K562 (cell line): ENCODE results near the gene LRP10. TPM values are rescaled to one million over a fixed set of nuclear protein-coding genes. Genes with fewer than 3 reads are reported as not detected.

Experiments
- ATAC-seq: fragments of 200-7000 bp; cut with Tn5 transposase; 3 replicates; pipeline ENCODE4 v1.9.1; 2020; ENCODE audit warnings: moderate library complexity
- BruUV-seq: library from RNA; stranded (reverse); fragments of 400-500 nt; replicated peaks from 2 replicates; lab custom pipeline; 2021; lab: Mats Ljungman, UMichigan
- CTCF ChIA-PET: fragments of 300-600 bp; formaldehyde crosslinking; extraction: SDS; loops from one replicate; lab custom pipeline; 2021; ENCODE audit warnings: low intra/inter-chr PET ratio; lab: Yijun Ruan, JAX
- POLR2A ChIA-PET: fragments of 300-600, 350-650 bp; sonication (Branson Sonifier 250); formaldehyde crosslinking; extraction: SDS; loops from one replicate; lab custom pipeline; 2021; ENCODE audit warnings: antibody characterized with exemption, inconsistent platforms; lab: Yijun Ruan, JAX
- DNase-seq, 4 experiments: peaks; one replicate each; pipeline versions ENCODE4 v3.0.0 to v3.0.0-alpha.2; 2011 to 2018; ENCODE audit warnings: low spot score in 3 of 4, mixed read lengths in 3 of 4; ENCODE audit errors: extremely low read depth in 1 of 4
- FAIRE-seq: peaks from 2 replicates; lab custom pipeline; 2011; peaks lifted over from hg19 to GRCh38; lab: Jason Lieb, UNC
- H2AFZ ChIP-seq: 2 replicates; pipeline ENCODE4 v1.6.0; 2011; ENCODE audit warnings: low read depth, low read length, control low read depth, inconsistent platforms
- H3K27ac ChIP-seq: fragments of 200-600 bp; 3 replicates; pipeline ENCODE4 v1.8.0; 2011; ENCODE audit warnings: low read depth, mild to moderate bottlenecking, control low read depth, inconsistent platforms, low read length, moderate library complexity, mixed read lengths; ENCODE audit errors: extremely low read depth
- H3K27me3 ChIP-seq, 2 experiments: fragments of 300-600 bp in 1 of 2; 2 replicates in 1 of 2; 3 replicates in 1 of 2; pipeline versions ENCODE4 v1.6.0 to v1.8.0; 2011; ENCODE audit warnings: inconsistent platforms in 2 of 2, low read length in 2 of 2, mild to moderate bottlenecking in 1 of 2, mixed read lengths in 1 of 2, moderate library complexity in 1 of 2; ENCODE audit not compliant: control insufficient read depth in 2 of 2, insufficient read depth in 2 of 2
- H3K36me3 ChIP-seq: fragments of 300-600 bp; 3 replicates; pipeline ENCODE4 v1.8.0; 2011; ENCODE audit warnings: mild to moderate bottlenecking, low read length, inconsistent platforms; ENCODE audit not compliant: control insufficient read depth, insufficient read depth
- H3K4me1 ChIP-seq, 2 experiments: fragments of 200-600 bp in 1 of 2; replicated peaks in 1 of 2; 2 replicates in 1 of 2; 3 replicates in 1 of 2; pipeline versions ENCODE4 v1.5.1 to v1.8.0; 2011; ENCODE audit warnings: inconsistent platforms in 2 of 2, low read length in 2 of 2, mild to moderate bottlenecking in 1 of 2, mixed read lengths in 1 of 2, moderate library complexity in 1 of 2; ENCODE audit not compliant: control insufficient read depth in 2 of 2, insufficient read depth in 2 of 2
- H3K4me2 ChIP-seq: 2 replicates; pipeline ENCODE4 v1.6.1; 2011; ENCODE audit warnings: low read length, control low read depth, inconsistent platforms, mixed read lengths; ENCODE audit not compliant: insufficient read depth
- H3K4me3 ChIP-seq: fragments of 200-600 bp; sonication (generic), shearing (Covaris generic); 2 replicates; pipeline ENCODE4 v1.5.1; 2016; ENCODE audit warnings: control low read depth, inconsistent platforms
- H3K79me2 ChIP-seq: fragments of 200-600 bp; 3 replicates; pipeline ENCODE4 v1.8.0; 2011; ENCODE audit warnings: low read length, inconsistent platforms; ENCODE audit not compliant: control insufficient read depth, insufficient read depth
- H3K9ac ChIP-seq, 2 experiments: 2 replicates each; pipeline versions ENCODE4 v1.6.0 to v1.6.1; 2011; ENCODE audit warnings: low read depth in 2 of 2, low read length in 2 of 2, control low read depth in 1 of 2, inconsistent platforms in 1 of 2, mild to moderate bottlenecking in 1 of 2, mixed read lengths in 1 of 2; ENCODE audit not compliant: insufficient read depth in 1 of 2
- H3K9me1 ChIP-seq: one replicate; pipeline ENCODE4 v1.6.0; 2011; ENCODE audit warnings: inconsistent platforms, mild to moderate bottlenecking, low read length, moderate library complexity; ENCODE audit not compliant: control insufficient read depth, insufficient read depth
- H3K9me3 ChIP-seq: replicated peaks from 2 replicates; pipeline ENCODE4 v1.5.1; 2011; ENCODE audit warnings: low read depth, low read length, inconsistent platforms; ENCODE audit not compliant: control insufficient read depth, insufficient read depth
- H4K20me1 ChIP-seq: replicated peaks from 2 replicates; pipeline ENCODE4 v1.6.1; 2011; ENCODE audit warnings: low read length, inconsistent platforms, mixed read lengths; ENCODE audit not compliant: control insufficient read depth, insufficient read depth
- ARID3A ChIP-seq: IDR thresholded peaks from 2 replicates; pipeline ENCODE4 v1.6.1; 2012; ENCODE audit warnings: low read depth, low read length, improper control_type of control experiment, borderline replicate concordance
- ERF ChIP-seq: fragments of 450-650 bp; formaldehyde crosslinking; IDR thresholded peaks from 2 replicates; pipeline ENCODE4 v1.4.0; 2020; ENCODE audit warnings: mild to moderate bottlenecking, mixed read lengths
- HDGF ChIP-seq: fragments of 450-650 bp; IDR thresholded peaks from 2 replicates; pipeline ENCODE4 v1.6.1; 2016
- NR2C1 ChIP-seq, 2 experiments: fragments of 450-650 bp; IDR thresholded peaks; 2 replicates each; pipeline ENCODE4 v1.6.1; 2017; ENCODE audit warnings: mild to moderate bottlenecking in 2 of 2, antibody characterized with exemption in 1 of 2, inconsistent platforms in 1 of 2, missing compliant biosample characterization in 1 of 2, missing genetic modification characterization in 1 of 2
- PHTF2 ChIP-seq: fragments of 250-450 bp; sonication (Bioruptor Pico); IDR thresholded peaks from 2 replicates; pipeline ENCODE4 v1.5.0; 2021; ENCODE audit warnings: mild to moderate bottlenecking
- POLR2H ChIP-seq: IDR thresholded peaks from 2 replicates; pipeline ENCODE4 v1.6.1; 2016; ENCODE audit warnings: missing genetic modification characterization, low read depth, mild to moderate bottlenecking, control low read depth, missing compliant biosample characterization, moderate library complexity
- RFX5 ChIP-seq: IDR thresholded peaks from 2 replicates; pipeline ENCODE4 v1.6.1; 2011; ENCODE audit warnings: low read depth, mild to moderate bottlenecking, improper control_type of control experiment, low read length
- ZNF124 ChIP-seq: sonication (generic); formaldehyde crosslinking; IDR thresholded peaks from 2 replicates; pipeline ENCODE4 v1.8.1; 2022; ENCODE audit warnings: missing genetic modification reagents
- WGBS: fragments of 100-300 bp; shearing (Covaris generic); methylation state at CpG from one replicate; pipeline ENCODE4 v1.1.6; 2016; ENCODE audit warnings: low coverage, mixed read lengths; ENCODE audit not compliant: insufficient coverage; ENCODE audit errors: missing lambda C conversion rate; 5-methylcytosine and 5-hydroxymethylcytosine counted together
- in situ Hi-C: fragments of 300-500 bp; cut with MboI; formaldehyde crosslinking; loops from 4 replicates; pipeline ENCODE4 v1.15.0; 2018; ENCODE audit warnings: inconsistent platforms, mixed read lengths
- intact Hi-C: fragments of 100-400 bp; cut with micrococcal nuclease; formaldehyde crosslinking; loops from 2 replicates; pipeline ENCODE4 v1.14.2; 2022
- polyA plus RNA-seq, 8 experiments: library from polyadenylated mRNA; depleted of rRNA in 4 of 8; stranded (reverse) in 5 of 8; unstranded in 3 of 8; fragments of >200 nt; fragmentation: Nextera tagmentation in 2 of 8; fragmentation: Illumina TruSeq in 1 of 8; extraction: Ambion mirVana in 2 of 8; extraction: Trizol in 1 of 8; gene quantifications; 2 replicates each; pipeline versions ENCODE4 v1.2.1 to v1.2.3, GENCODE V29; 2011 to 2014; ENCODE audit warnings: inconsistent platforms in 1 of 8, missing spikeins in 1 of 8
- total RNA-seq, 7 experiments: library from RNA; depleted of rRNA in 6 of 7; stranded (reverse); fragments of >200 nt in 6 of 7; fragmentation: Illumina TruSeq in 2 of 7; extraction: Trizol in 2 of 7; gene quantifications; 2 replicates each; pipeline versions ENCODE4 v1.2.1 to v1.2.3, GENCODE V29; 2011 to 2021; ENCODE audit warnings: low replicate concordance in 1 of 7

LRP10 gene
- total and polyA plus RNA-seq, 9 of the 15 experiments (the other 6 are each of a cell fraction or from before 2014, with no cell fraction given), result 1.3 to 45.5 (median 10.9) TPM

DNA sequence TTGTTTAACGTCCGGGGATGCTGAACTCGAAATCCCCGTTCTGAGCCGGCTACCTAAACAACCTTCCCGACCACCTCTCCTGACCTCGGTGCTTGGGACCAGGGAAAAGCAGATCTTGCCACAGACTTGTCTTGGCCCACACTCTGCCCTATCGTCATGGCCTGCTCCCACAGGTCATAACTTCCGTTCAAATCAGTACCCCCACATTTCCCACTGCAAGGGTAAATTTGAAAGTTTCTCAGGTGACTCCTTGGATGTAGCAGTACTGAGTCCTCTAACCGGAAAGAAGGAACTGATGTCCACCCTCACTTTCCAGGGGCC is 48.0 kb downstream of the LRP10 start:
- H3K36me3 ChIP-seq, result peaks cover 68% of the 10 kb centered on the region
- intact Hi-C loops, result loop anchor here (5.0 kb wide), 1 partner anchor 47 kb away; the partner anchor contains the start of gene LRP10

More for the DNA sequence above, 48.0 kb downstream of the LRP10 start:
- Histone ChIP-seq H3K9ac (peak overlapping the region; percentile 15 to 46; a peak in 2 of 4 replicates), H3K4me3 (peak overlapping the region; percentile 28), H3K79me2 (peaks cover 46% of the 10 kb centered on the region), H2AFZ (peak overlapping the region; percentile 77), H3K27me3 (no peaks in the 10 kb centered on the region), H3K9me3 (no peaks in the 10 kb centered on the region), H3K4me2 (peak overlapping the region; percentile 93), H3K27ac (peak overlapping the region; percentile 71), H3K4me1 (peaks cover 0 to 25% of the 10 kb centered on the region in 2 experiments; a peak in 4 of 5 replicates), H4K20me1 (no peaks in the 10 kb centered on the region), H3K9me1 (no peaks in the 10 kb centered on the region)
- peak; percentile 2; the same call in 1 of the 3 replicates for ATAC-seq
- no peak for FAIRE-seq
- no TSS peak for BruUV-seq
- TF ChIP-seq PHTF2 (CRISPR knock-in tag) (no peak), POLR2H (tag) (no peak), NR2C1 (IDR thresholded peaks at IDR 0.05) (no peak), NR2C1 (tag; IDR thresholded peaks at IDR 0.05) (0 out of 2 replicates have a peak, but pooled peaks have one; percentile 12), HDGF (no peak), ARID3A (no peak), RFX5 (no peak), ERF (CRISPR knock-in tag) (0 out of 2 replicates have a peak, but pooled peaks have one; percentile 42), ZNF124 (CRISPR knock-in tag) (no peak)
- WGBS, result 6% methylated on average over 10 of the region's 10 CpGs
- in situ Hi-C loops, result no loop called here
- ChIA-PET CTCF (no interaction called here), POLR2A (interaction anchor here (0.6 to 4.5 kb wide), 23 partner anchors 9 to 330 kb away, joined by 3 to 62 read pairs (median 4); partner anchors contain the start of genes ACIN1, C14orf119, DAD1 and HAUS4)
- DNase-seq, result no peak
